GM12891 (cell line): Measurements from ENCODE around the gene AAK1.

Experiments
- DNase-seq: peaks from one replicate; pipeline ENCODE4 v3.0.0; 2011; ENCODE audit warnings: low spot score; ENCODE audit not compliant: insufficient read length
- FAIRE-seq: peaks from 2 replicates; lab custom pipeline; 2011; peaks lifted over from hg19 to GRCh38; lab: Jason Lieb, UNC
- PAX5 ChIP-seq: IDR thresholded peaks from 2 replicates; pipeline ENCODE4 v1.6.1; 2011; ENCODE audit warnings: low read length, moderate library complexity, mild to moderate bottlenecking; ENCODE audit not compliant: insufficient read depth, severe bottlenecking
- POLR2A ChIP-seq: IDR thresholded peaks from 2 replicates; pipeline ENCODE4 v1.6.1; 2011; ENCODE audit warnings: low read depth, low read length, control low read depth
- POLR2AphosphoS5 ChIP-seq: IDR thresholded peaks from 2 replicates; pipeline ENCODE4 v1.6.1; 2011; ENCODE audit warnings: low read depth, low read length, control low read depth
- POU2F2 ChIP-seq: IDR thresholded peaks from 2 replicates; pipeline ENCODE4 v1.6.1; 2011; ENCODE audit warnings: low read depth, mild to moderate bottlenecking, control low read depth, low read length, moderate library complexity
- SPI1 ChIP-seq: IDR thresholded peaks from 2 replicates; pipeline ENCODE4 v1.6.1; 2011; ENCODE audit warnings: low read depth, low read length, control low read depth
- TAF1 ChIP-seq: IDR thresholded peaks from 2 replicates; pipeline ENCODE4 v1.6.1; 2011; ENCODE audit warnings: low read depth, low read length, control low read depth

Gene AAK1

GRCh38 chr2:69604026-69604678 is 39.4 kb downstream of the AAK1 start:
- FAIRE-seq (no peak), DNase-seq (no peak)
- TF ChIP-seq POLR2AphosphoS5 (no peak), PAX5 (no peak)

- no peak for TF ChIP-seq PAX5
- no peak for TF ChIP-seq TAF1
- no peak for TF ChIP-seq SPI1
- TF ChIP-seq POLR2A, result no peak
- no peak for TF ChIP-seq POU2F2
- TF ChIP-seq POLR2AphosphoS5, result no peak
- no peak for DNase-seq
- FAIRE-seq, result no peak
Observed at GRCh38 chr2:69603146-69603743, 40.3 kb downstream of the AAK1 start.

- TF ChIP-seq PAX5 (no peak), POU2F2 (no peak), SPI1 (no peak), TAF1 (no peak), POLR2A (no peak), POLR2AphosphoS5 (no peak)
- DNase-seq (no peak), FAIRE-seq (no peak)
Observed at GRCh38 chr2:69601179-69601612, 42.3 kb downstream of the AAK1 start.

- no peak for TF ChIP-seq SPI1
- no peak for TF ChIP-seq POLR2AphosphoS5
- no peak for TF ChIP-seq TAF1
- no peak for TF ChIP-seq PAX5
- no peak for TF ChIP-seq POU2F2
- TF ChIP-seq POLR2A, result no peak
- FAIRE-seq, result no peak
Observed at GRCh38 chr2:69600425-69600824, 43.1 kb downstream of the AAK1 start.

GRCh38 chr2:69597843-69598610 is 45.5 kb downstream of the AAK1 start:
- FAIRE-seq, result peak; percentile 43
- TF ChIP-seq POU2F2 (no peak), TAF1 (no peak), PAX5 (no peak), POLR2A (no peak), POLR2AphosphoS5 (no peak), SPI1 (no peak)
- DNase-seq, result no peak

More at GRCh38 chr2:69600425-69600824, 43.1 kb downstream of the AAK1 start:
- no peak for DNase-seq

GRCh38 chr2:69597105-69597504 is 46.4 kb downstream of the AAK1 start:
- no peak for DNase-seq
- no peak for FAIRE-seq
- TF ChIP-seq TAF1 (no peak), POU2F2 (no peak), SPI1 (no peak), PAX5 (no peak), POLR2AphosphoS5 (no peak), POLR2A (no peak)

- no peak for FAIRE-seq
- TF ChIP-seq PAX5 (no peak), TAF1 (no peak), SPI1 (no peak), POLR2A (no peak), POU2F2 (no peak), POLR2AphosphoS5 (no peak)
- no peak for DNase-seq
Observed at GRCh38 chr2:69594341-69594740, 49.2 kb downstream of the AAK1 start.

GRCh38 chr2:69592511-69592910 is 51.0 kb downstream of the AAK1 start:
- DNase-seq (no peak), FAIRE-seq (no peak)
- TF ChIP-seq POU2F2 (no peak), TAF1 (no peak), POLR2A (no peak), PAX5 (no peak)

- TF ChIP-seq POU2F2 (no peak), POLR2A (no peak), POLR2AphosphoS5 (no peak), TAF1 (no peak), SPI1 (no peak), PAX5 (no peak)
- DNase-seq, result no peak
- no peak for FAIRE-seq
Observed at GRCh38 chr2:69589973-69590652, 53.4 kb downstream of the AAK1 start.

GRCh38 chr2:69588945-69589344 is 54.6 kb downstream of the AAK1 start:
- no peak for TF ChIP-seq POLR2AphosphoS5
- no peak for TF ChIP-seq POU2F2
- no peak for TF ChIP-seq SPI1
- no peak for TF ChIP-seq POLR2A
- TF ChIP-seq PAX5, result no peak
- TF ChIP-seq TAF1, result no peak
- FAIRE-seq (no peak), DNase-seq (no peak)
